Ishikawa (cell line): Measurements from ENCODE around the gene ZNF473.

ENCODE experiments used
- RAD21 ChIP-seq: IDR thresholded peaks from 2 replicates; pipeline ENCODE4 v1.6.1; 2012; ENCODE audit warnings: low read depth
- TAF1 ChIP-seq: IDR thresholded peaks from 2 replicates; pipeline ENCODE4 v1.6.1; 2012; ENCODE audit warnings: low read depth, mild to moderate bottlenecking
- USF1 ChIP-seq: IDR thresholded peaks from 2 replicates; pipeline ENCODE4 v1.6.1; 2012
- YY1 ChIP-seq: IDR thresholded peaks from 2 replicates; pipeline ENCODE4 v1.6.1; 2012; ENCODE audit warnings: low read depth
- ZBTB7A ChIP-seq: IDR thresholded peaks from 2 replicates; pipeline ENCODE4 v1.6.1; 2012; ENCODE audit warnings: low read depth

DNA sequence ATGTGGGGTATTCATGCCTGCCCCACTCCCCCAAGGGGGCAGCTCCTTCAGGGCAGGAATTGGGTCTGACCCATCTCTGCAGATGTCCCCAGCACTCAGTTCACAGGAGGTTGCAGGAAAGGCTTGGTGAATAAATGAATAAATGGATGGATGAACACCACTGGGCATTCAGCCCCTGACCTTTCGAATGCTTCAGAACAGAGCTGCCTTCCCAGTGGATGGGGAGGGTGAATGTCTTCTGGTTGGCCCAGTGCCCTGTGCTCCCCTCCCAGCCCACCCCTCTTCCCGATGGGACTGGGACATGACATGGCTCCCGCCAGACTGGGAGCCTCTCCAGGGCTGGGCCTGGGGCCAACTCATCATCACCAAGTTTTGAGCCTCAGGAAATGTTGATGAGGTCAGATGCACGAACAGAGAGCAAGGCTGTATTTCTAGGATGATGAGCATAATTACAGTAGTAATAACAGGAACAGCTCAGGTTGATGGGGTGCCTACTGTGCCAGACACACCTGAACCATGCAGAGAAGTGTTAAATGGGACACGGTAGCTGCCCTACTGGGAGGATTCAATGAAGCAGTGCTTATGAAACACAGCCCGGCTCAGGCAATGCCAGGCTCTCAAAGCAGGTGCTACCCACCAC is 26.3 kb upstream of the ZNF473 start:
- TF ChIP-seq USF1 (no peak), RAD21 (no peak), TAF1 (no peak), ZBTB7A (no peak), YY1 (no peak)
